ENCODE measurements around the gene PAX8.

Gene PAX8

GRCh38 chr2:113167115-113167932, 111.4 kb downstream of the PAX8 start:
- TF ChIP-seq, protein P1, sequence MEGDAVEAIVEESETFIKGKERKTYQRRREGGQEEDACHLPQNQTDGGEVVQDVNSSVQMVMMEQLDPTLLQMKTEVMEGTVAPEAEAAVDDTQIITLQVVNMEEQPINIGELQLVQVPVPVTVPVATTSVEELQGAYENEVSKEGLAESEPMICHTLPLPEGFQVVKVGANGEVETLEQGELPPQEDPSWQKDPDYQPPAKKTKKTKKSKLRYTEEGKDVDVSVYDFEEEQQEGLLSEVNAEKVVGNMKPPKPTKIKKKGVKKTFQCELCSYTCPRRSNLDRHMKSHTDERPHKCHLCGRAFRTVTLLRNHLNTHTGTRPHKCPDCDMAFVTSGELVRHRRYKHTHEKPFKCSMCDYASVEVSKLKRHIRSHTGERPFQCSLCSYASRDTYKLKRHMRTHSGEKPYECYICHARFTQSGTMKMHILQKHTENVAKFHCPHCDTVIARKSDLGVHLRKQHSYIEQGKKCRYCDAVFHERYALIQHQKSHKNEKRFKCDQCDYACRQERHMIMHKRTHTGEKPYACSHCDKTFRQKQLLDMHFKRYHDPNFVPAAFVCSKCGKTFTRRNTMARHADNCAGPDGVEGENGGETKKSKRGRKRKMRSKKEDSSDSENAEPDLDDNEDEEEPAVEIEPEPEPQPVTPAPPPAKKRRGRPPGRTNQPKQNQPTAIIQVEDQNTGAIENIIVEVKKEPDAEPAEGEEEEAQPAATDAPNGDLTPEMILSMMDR (IDR thresholded peaks at IDR 0.05; ENCODE audit: borderline replicate concordance, control extremely low read depth, extremely low read depth, insufficient read depth, missing control alignments) = no peak
- no peak for DNase-seq (ENCODE audit: low spot score)
- in situ Hi-C loops (cut with MboI; ENCODE audit: low sequenced_read_pairs, unreplicated experiment) = no loop called here

- DNase-seq (ENCODE audit: low spot score) = no peak
- TF ChIP-seq, protein P1 (IDR thresholded peaks at IDR 0.05; ENCODE audit: borderline replicate concordance, control extremely low read depth, extremely low read depth, insufficient read depth, missing control alignments) = no peak
- in situ Hi-C loops (cut with MboI; ENCODE audit: low sequenced_read_pairs, unreplicated experiment) = no loop called here
These were observed 112.5 kb downstream of the PAX8 start for GRCh38 chr2:113166187-113166645.

Measured in GM13976 (cell line).